ENCODE data around the gene CTSZ.
"Not testable (repeated sequence)": the region's sequence is repeated elsewhere in the genome, so short reads cannot be mapped to it uniquely, and the experiment has no call there.

The CTSZ gene

GRCh38 chr20:58963922-58964321 is 43.1 kb downstream of the CTSZ start:
- not testable (repeated sequence) for FAIRE-seq

GRCh38 chr20:58963060-58963584 is 43.9 kb downstream of the CTSZ start:
- DNase-seq (ENCODE audit: extremely low spot score, insufficient read length, low read depth) (no peak), FAIRE-seq (no peak)

More at GRCh38 chr20:58963922-58964321, 43.1 kb downstream of the CTSZ start:
- DNase-seq (ENCODE audit: extremely low spot score, insufficient read length, low read depth) = not testable (repeated sequence)

GRCh38 chr20:58959652-58960051 is 47.4 kb downstream of the CTSZ start:
- DNase-seq (ENCODE audit: extremely low spot score, insufficient read length, low read depth) = no peak
- no peak for FAIRE-seq

GRCh38 chr20:58956078-58956477 is 51.0 kb downstream of the CTSZ start:
- no peak for FAIRE-seq

GRCh38 chr20:58953050-58953449 is 54.0 kb downstream of the CTSZ start:
- DNase-seq (ENCODE audit: extremely low spot score, insufficient read length, low read depth) (no peak), FAIRE-seq (no peak)

More at GRCh38 chr20:58956078-58956477, 51.0 kb downstream of the CTSZ start:
- no peak for DNase-seq (ENCODE audit: extremely low spot score, insufficient read length, low read depth)

- DNase-seq (ENCODE audit: extremely low spot score, insufficient read length, low read depth) = no peak
- FAIRE-seq = no peak
Observed at GRCh38 chr20:58950603-58951002, 56.5 kb downstream of the CTSZ start.

GRCh38 chr20:58947797-58948388 is 59.2 kb downstream of the CTSZ start:
- FAIRE-seq; DNase-seq (ENCODE audit: extremely low spot score, insufficient read length, low read depth): not testable (repeated sequence)

- FAIRE-seq (no peak), DNase-seq (ENCODE audit: extremely low spot score, insufficient read length, low read depth) (no peak)
Observed at GRCh38 chr20:58945965-58946631, 61.0 kb downstream of the CTSZ start.
